ENCODE data around the gene CYTIP.
"Not testable (repeated sequence)": the region's sequence is repeated elsewhere in the genome, so short reads cannot be mapped to it uniquely, and the experiment has no call there.

The CYTIP gene

DNA sequence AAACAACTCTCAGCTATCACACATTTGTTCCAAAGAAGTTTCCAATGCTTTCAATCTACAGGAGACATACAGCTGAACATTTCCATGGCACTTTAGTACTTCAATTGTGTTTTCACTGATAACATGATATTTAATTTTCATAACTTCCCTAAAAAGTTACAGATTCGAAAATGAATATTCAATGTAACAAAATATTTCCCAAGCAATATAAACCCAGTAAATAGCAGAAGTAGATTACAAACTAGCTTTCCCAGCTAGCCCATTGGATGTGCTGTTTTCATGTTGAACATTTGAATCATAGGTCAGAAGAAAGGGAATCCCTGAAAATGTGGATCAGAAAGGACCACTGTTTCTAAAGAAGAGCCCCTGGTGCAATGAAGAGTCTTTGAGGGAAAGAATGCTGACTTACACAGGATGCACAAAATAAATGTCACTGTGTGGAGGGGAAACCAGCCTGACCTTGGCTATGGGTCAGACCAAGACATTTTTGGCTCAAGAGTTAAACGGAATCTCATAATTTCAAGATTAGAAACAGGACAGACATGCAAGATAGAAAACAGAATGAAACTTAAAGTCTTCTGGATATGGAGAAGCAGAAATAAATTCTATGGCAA, 22.5 kb downstream of the CYTIP start:
- DNase-seq = no peak

DNA sequence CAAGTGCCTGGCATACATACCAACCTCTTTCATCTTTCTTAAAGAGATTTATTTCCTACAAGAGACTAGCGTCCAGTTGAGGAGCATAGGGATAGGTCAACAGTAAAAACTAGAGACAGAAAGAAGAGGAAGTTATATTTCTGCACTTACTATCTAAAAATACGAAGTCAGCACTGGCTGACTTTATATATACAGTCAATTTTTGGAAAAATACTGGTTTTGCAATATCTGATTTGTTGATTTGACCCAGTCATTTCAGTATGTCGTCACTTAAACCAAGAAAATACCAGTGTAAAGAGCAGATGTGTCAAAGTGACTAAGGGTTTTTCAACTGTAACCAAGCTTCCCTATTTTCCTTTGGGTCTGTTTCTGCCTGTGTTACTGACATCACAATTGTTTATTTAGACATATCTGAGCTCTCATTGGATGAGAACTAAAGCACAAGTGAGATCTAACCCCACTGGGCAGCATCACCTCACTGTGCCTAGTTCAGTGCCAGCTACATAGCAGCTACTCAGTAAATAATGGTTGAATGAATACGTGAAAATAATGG, 23.0 kb downstream of the CYTIP start:
- DNase-seq = no peak

DNA sequence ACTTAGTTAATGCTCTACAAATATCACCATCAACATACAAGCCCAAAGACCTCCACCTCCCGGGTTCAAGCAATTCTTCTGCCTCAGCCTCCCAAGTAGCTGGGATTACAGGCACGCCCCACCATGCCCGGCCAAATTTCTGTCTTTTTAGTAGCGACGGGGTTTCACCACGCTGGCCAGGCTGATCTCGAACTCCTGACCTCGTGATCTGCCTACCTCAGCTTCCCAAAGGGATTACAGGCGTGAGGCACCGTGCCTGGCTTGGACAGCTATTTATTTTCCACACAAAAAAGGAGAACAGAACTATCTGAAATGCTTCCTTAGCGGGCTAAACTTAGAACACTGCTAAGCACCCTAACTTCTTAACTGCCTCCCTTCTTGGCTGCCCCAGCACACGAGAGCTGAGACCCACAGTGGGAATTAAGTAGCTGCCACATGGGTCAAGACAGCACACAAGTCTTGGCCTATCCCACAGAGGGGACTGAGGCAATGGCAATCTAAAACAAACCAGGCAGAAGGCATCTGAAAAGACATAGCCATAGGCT, 24.8 kb downstream of the CYTIP start:
- DNase-seq = no peak

DNA sequence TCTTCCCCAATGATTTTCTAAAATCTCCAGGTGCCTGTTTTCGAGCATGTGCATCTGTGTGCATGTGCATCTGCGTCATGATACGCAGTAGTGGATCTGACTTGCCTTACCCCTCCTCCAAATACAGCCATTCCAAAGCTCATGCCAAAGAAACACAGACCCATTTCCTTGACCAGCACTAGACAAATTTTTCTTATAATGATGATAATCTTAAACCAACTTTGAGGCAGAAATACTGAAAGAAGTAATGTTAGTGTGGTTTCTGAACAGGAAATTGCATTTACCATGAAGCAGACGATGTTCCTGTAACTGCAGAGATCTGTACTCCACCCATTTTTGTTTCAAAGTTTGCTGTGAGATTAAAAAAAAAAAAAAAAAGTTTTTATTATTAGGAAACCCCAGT, 25.6 kb downstream of the CYTIP start:
- DNase-seq = no peak

DNA sequence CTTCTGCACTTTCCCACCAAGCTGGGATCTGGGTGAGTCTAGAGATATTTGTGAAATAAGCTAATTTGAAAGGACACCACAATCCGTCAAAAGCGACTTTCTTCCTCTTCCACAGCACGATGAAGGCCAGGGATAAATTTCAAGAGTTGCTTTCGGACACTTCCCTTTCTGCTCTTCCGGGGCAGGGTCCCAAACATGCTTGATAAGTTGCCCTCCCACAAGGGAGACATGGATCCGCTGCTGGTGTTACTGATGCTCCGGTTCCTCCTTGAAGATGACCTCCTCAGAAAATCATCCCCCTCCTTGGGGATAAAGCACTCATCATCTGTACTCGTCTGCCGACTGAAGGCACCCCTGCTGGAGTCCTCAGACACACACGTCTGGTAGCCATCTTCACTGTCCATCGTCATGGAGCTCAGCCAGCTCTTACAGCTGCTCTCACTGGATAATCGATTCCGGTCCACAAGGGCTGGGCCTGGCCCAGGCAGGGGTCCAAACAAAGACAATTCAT, 28.2 kb downstream of the CYTIP start:
- no peak for DNase-seq

DNA sequence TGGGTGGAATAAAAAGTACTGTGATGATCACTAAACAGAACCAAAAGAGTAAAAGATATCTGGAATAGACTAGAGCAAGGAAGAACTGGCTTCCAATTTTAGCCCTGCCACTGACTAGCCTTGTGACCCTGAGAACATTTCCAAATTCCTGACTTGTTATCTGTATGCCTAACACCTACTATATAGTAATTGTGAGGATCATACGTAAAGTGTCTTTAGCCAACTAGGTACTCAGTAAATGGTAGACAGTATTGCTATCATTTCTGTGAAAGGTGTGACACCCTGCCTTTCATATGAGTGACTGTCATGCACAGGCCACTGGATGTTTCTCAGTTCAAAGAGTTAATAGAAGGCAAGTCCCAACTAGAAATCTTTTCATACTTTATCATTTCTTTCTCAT, 29.8 kb downstream of the CYTIP start:
- no peak for DNase-seq

DNA sequence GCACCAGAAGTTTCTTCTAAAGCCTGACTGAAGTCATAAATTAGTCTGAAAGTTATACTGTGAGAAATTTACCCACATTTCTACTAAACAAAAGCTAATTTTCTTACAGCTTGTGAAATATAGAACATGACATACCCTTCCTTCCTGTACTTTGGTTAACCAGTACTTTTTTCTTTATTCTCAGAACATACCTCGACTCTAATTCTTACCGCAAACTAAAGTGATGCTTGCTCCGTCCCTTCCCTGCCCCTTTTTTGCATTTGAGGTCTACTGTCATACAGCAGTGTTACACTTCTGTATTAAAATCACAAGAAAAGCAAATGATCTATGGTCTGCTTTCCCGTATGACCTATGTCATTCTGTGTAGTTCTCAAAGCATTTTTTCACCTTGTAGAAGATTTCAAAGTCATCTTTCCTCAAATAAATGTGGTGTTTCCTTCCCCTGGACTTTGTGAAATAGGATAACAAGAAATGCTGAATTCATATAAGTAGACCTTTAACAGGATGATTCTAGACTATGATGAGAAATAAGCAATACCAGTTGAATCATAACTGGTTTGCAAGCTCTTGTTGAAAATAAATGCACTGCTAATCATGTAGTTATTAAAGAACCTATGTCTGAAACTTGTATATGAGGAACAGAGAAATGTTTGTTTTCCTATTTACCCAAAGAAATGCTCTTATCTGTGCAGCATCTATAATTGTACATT, 30.4 kb downstream of the CYTIP start:
- no peak for DNase-seq

DNA sequence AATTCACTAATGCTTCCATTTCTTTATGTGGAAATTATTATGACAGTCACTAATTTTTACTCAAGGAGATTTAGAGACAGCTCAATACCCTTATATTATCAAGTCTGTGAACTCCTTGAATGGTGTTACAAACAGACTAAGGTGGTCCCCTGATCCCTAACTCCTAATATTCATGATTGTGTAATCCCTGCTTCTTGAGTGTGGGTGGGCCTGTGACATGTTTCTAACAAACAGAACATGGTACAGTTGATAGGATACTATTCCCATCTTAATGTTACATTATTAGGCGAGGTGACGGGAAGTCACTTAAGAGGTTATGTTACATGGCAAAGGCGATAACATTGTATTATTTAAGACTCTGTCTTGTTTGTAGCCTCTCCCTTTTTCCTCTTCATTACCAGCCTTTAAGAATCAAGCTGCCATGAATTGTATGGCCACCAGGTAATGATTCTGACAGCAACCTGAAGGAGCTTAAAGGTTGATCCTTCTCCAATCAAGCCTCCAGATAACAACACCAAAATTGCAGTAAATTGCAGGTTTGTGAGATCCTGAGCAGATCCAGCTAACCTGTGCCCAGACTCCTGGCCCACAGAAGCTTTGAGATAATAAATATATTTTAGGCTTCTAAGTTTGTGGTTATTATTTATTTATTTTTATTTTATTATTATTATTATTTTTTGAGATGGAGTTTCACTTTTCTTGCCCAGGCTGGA, 32.1 kb downstream of the CYTIP start:
- DNase-seq = no peak

DNA sequence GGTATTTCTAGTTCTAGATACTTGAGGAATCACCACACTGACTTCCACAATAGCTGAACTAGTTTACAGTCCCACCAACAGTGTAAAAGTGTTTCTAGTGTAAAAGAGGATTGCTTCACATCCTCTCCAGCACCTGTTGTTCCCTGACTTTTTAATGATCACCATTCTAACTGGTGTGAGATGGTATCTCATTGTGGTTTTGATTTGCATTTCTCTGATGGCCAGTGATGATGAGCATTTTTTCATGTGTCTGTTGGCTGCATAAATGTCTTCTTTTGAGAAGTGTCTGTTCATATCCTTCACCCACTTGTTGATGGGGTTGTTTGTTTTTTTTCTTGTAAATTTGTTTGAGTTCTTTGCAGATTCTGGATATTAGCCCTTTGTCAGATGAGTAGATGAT, 38.5 kb downstream of the CYTIP start:
- DNase-seq = not testable (repeated sequence)

DNA sequence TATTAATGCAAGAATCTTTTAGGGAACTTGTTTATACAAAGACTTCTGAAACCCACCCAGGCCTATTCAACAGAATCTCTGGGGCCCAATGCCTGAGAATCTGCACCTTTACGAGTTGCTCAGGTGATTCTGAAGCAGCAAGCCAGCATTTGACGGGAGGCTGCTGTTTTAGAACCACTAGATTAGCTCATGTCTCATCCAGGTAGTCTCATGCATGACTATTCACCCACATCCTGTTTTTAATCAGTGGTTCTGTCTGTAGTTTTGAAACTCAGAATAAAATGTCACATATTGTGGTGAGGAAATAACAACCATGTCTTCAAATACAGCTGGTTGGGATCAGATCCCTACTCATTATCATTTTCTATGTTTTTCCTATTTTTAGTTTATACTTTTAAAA, 39.5 kb downstream of the CYTIP start:
- DNase-seq = no peak

DNA sequence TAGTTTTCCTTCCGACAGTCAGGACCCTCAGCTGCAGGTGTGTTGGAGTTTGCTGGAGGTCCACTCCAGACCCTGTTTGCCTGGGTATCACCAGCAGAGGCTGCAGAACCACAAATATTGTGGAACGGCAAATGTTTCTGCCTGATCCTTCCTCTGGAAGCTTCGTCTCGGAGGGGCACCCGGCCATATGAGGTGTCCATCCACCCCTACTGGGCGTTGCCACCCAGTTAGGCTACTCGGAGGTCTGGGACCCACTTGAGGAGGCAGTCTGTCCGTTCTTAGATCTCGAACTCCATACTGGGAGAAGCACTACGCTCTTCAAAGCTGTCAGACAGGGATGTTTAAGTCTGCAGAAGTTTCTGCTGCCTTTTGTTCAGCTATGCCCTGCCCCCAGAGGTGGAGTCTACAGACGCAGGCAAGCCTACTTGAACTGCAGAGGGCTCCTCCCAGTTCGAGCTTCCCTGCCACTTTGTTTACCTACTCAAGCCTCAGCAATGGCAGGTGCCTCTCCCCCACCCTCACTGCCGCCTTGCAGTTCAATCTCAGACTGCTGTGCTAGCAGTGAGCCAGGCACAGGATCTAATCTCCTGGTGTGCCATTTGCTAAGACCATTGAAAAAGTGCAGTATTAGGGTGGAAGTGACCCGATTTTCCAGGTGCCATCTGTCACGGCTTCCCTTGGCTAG, 40.9 kb downstream of the CYTIP start:
- DNase-seq = not testable (repeated sequence)

DNA sequence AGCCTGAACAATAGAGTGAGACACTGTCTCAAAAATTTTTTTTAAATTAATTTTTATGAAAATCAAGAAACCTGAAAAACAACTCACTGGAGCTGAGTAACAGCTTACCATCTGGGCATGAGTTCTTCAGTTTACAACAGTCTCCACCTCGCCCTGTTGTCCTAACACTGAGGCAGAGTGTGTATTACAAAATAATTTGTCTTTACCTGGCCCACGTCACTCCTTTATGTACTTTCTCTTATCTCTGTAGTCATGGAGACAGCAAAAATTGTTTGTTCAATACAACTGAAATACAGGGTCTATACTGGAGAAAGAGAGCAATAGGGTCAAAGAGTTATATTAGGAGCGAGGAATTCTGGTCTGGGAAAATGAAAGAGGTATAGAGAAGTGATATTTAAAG, 48.1 kb downstream of the CYTIP start:
- no peak for DNase-seq

DNA sequence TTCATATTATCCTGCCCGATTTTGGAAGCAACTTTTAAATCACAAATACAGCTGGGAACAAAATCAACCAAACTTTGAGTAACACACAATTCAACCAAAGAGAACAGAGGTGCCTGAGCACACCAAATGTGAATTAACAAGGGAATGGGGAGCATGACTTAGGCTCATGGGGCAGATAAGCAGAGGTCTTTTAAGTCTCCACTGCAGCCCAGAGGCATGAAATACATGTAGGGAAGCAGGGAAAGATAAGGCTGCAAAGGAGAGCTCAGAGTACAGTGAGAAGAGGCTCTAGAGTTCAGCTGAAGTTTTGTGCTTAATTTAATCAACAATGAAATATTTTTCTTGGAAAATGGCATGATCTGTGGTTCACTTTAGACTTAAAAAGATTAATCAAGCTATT, 49.0 kb downstream of the CYTIP start:
- no peak for DNase-seq

DNA sequence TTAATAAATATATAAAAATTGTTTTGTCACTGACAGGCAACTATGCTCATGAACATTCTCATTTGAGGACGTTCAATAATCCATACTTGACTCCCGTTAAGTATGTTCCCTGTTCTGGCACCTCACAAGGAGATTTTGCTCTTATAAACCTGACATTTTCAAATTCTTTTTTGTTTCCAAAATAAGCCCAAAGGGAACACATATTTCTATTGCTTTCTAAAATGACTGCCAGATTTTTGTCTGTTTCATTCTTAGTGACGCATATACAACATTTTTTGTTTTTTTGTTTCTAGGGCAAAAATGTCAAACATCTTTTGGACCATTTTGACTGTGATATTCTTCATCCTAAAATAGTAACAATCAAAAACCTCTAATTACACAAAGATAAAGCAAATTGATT, 50.5 kb downstream of the CYTIP start:
- DNase-seq = no peak

DNA sequence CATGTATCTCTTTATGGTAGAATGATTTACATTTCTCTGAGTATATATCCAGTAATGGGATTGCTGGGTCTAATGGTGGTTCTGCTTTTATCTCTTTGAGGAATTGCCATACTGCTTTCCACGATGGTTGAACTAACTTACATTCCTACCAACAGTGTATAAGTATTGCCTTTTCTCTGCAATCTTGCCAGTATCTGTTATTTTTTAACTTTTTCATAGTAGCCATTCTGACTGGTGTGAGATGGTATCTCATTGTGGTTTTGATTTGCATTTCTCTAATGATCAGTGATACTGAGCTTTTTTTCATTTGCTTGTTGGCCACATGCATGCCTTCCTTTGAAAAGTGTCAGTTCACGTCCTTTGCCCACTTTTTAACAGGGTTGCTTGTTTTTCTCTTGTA, 55.1 kb downstream of the CYTIP start:
- no peak for DNase-seq

DNA sequence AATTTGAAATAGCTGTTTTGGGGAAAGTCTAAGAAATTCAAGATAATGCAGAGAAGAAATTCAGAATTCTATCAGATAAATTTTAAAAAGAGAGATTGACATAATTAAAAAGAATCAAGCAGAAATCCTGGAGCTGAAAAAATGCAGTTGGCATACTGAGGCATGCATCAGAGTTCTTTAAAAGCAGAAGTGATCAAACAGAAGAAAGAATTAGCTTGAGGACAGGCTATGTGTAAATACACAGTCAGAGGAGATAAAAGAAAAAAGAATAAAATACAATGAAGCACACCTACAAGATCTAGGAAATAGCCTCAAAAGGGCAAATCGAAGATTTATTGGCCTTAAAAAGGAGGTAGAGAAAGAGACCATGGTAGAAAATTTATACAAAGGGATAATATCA, 57.1 kb downstream of the CYTIP start:
- no peak for DNase-seq

DNA sequence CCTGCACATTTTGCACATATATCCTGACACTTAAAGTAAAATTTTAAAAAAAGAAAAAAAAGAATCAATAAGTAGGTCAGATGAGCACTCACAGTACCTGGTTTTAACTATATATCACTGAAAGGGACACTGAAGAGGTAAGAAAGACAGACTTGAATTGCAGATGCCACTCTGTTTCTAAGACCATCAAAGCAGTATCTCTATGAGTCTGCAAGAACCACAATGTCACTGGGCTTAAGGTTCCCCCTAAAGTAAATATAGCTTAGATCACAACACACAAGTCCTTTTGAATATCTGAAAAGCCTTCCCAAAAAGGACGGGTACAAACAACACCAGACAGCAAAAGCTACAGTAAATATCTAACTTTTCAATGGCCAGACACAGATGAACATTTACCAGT, 57.6 kb downstream of the CYTIP start:
- DNase-seq = no peak

DNA sequence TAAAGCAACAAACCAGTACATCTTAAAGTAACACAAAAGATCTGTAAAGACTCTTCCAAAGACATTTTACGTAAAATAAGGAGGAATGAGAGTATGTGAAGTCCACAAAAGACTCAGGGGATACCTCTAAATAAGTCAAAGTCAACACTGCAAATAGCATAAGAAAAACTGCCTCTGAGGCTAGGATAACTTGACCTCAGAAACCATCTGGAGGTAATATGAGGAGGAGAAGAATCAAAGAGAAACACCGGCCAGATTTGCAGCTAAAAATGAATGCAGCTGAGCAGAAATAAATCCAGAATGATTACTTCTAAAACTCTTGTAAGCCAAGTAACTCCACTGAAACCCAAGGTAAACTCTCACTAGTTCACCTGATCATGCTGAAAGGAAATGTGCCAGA, 66.0 kb downstream of the CYTIP start:
- DNase-seq = no peak

DNA sequence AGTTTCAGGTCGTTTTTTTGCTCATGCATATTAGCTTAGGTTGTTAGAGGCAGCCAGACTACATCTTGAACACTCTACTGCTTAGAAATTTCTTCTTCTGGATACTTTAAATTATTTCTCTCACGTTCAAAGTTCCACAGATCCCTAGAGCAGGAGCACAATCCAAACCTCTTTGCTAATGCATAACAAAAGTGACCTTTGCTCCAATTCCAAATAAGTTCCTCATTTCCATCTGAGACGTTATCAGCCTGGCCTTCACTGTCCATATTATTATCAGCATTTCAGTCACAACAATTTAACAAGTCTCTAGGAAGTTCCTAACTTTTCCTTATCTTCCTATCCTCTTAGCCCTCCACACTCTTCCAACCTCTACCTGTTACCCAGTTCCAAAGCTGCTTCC, 67.8 kb downstream of the CYTIP start:
- no peak for DNase-seq

DNA sequence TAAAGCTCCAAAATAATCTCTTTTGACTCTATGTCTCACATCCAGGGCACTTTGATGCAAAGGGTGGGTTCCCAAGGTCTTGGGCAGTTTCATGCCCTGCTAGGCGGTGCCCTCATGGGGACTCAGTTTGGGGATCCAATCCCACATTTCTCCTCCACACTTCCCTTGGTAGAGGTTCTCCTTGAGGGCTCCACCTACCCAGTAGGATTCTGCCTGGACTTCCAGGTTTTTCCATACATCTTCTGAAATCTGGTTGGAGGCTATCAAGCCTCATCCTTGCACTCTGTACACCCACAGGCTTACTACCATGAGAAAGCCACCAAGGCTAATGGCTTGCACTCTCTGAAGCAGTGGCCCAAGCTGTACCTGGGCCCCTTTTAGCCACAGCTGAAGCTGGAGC, 68.5 kb downstream of the CYTIP start:
- DNase-seq = no peak

DNA sequence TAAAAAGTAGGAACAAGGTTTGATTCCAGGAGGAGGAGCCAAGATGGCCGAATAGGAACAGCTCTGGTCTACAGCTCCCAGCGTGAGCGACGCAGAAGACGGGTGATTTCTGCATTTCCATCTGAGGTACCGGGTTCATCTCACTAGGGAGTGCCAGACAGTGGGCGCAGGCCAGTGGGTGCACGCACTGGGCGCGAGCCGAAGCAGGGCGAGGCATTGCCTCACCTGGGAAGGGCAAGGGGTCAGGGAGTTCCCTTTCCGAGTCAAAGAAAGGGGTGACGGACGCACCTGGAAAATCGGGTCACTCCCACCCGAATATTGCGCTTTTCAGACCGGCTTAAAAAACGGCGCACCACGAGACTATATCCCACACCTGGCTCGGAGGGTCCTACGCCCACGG, 75.4 kb downstream of the CYTIP start:
- not testable (repeated sequence) for DNase-seq

DNA sequence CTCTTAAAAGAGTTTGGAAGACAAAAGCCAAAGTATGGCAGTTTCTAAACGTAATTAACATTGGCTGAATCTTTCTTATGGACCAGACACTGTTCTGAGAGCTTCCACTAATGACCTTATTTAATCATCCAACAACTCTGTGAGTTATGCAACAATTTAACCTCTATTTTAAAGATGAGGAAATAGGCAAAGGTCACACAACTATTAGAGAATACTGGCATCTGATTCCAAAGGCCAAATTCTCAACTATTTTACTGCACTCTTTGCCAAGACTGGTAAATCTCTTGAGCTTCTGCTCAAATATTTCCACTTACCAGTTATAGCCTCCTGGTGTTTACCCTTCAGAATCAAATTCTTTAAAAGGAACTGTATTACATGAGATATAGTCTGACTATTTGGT, 76.2 kb downstream of the CYTIP start:
- DNase-seq = no peak

Measured in NCI-H1930 (cell line).